A204.1 (cell line): ENCODE data around the gene DUSP3.

Experiments used
- FAIRE-seq: peaks from 2 replicates; lab custom pipeline; 2012; peaks lifted over from hg19 to GRCh38; lab: Jason Lieb, UNC

DUSP3 gene

GRCh38 chr17:43723697-43724359 lies 54.9 kb downstream of the DUSP3 start:
- no peak for FAIRE-seq

- FAIRE-seq, result no peak
Observed at GRCh38 chr17:43722870-43723665, 55.7 kb downstream of the DUSP3 start.

GRCh38 chr17:43722269-43722619 lies 56.5 kb downstream of the DUSP3 start:
- no peak for FAIRE-seq

GRCh38 chr17:43721537-43722268 lies 57.1 kb downstream of the DUSP3 start:
- FAIRE-seq, result no peak

GRCh38 chr17:43720311-43721060 lies 58.3 kb downstream of the DUSP3 start:
- no peak for FAIRE-seq

GRCh38 chr17:43719578-43719977 lies 59.2 kb downstream of the DUSP3 start:
- FAIRE-seq, result no peak

- no peak for FAIRE-seq
Observed at GRCh38 chr17:43718544-43718943, 60.2 kb downstream of the DUSP3 start.

- FAIRE-seq, result no peak
Observed at GRCh38 chr17:43717913-43718312, 60.9 kb downstream of the DUSP3 start.
